GM23338 (cell line): ENCODE results near the gene TMEM120B.

Experiments used
- CTCF ChIP-seq, 2 experiments: fragments of 200-600 bp in 1 of 2; sonication (generic) in 1 of 2; conservative IDR thresholded peaks; 2 replicates each; pipeline versions ENCODE4 v1.5.1 to v1.6.1; 2016 to 2017; ENCODE audit warnings: antibody characterized with exemption in 2 of 2, low read depth in 2 of 2, mild to moderate bottlenecking in 2 of 2, moderate library complexity in 1 of 2
- EZH2phosphoT487 ChIP-seq: fragments of 200-600 bp; sonication (generic); IDR thresholded peaks from one replicate; pipeline ENCODE4 v1.8.1; 2018; ENCODE audit warnings: antibody characterized with exemption; ENCODE audit not compliant: unreplicated experiment
- POLR2AphosphoS5 ChIP-seq: IDR thresholded peaks from 2 replicates; pipeline ENCODE4 v1.6.1; 2016; ENCODE audit warnings: antibody characterized with exemption, low read depth

GRCh38 chr12:121705514-121705913, 7.0 kb upstream of the TMEM120B start:
- no peak for TF ChIP-seq CTCF (conservative IDR thresholded peaks at IDR 0.05; ENCODE audit: low read depth in 2 of 2)
- TF ChIP-seq POLR2AphosphoS5: no peak
- no peak for TF ChIP-seq EZH2phosphoT487
